ENCODE results near the gene DHX9.

DHX9 gene

GRCh38 chr1:182802006-182802803 is 36.9 kb upstream of the DHX9 start:
- no peak for DNase-seq (ENCODE audit: low read depth)
- no peak for TF ChIP-seq MYC (IDR thresholded peaks at IDR 0.05; ENCODE audit: low read depth, low read length)
- no peak for TF ChIP-seq MAX (IDR thresholded peaks at IDR 0.05; ENCODE audit: low read depth, low read length)
- no peak for TF ChIP-seq CTCF (IDR thresholded peaks at IDR 0.05; ENCODE audit: low read depth, low read length)
- TF ChIP-seq POLR2A (IDR thresholded peaks at IDR 0.05; ENCODE audit: extremely low read depth, insufficient read length): no peak
- H3K4me3 ChIP-seq (ENCODE audit: low read depth, low read length): no peak overlapping the region

GRCh38 chr1:182803846-182804245 is 35.3 kb upstream of the DHX9 start:
- TF ChIP-seq CTCF (IDR thresholded peaks at IDR 0.05; ENCODE audit: low read depth, low read length) (no peak), MAX (IDR thresholded peaks at IDR 0.05; ENCODE audit: low read depth, low read length) (no peak), MYC (IDR thresholded peaks at IDR 0.05; ENCODE audit: low read depth, low read length) (no peak), POLR2A (IDR thresholded peaks at IDR 0.05; ENCODE audit: extremely low read depth, insufficient read length) (no peak)
- H3K4me3 ChIP-seq (ENCODE audit: low read depth, low read length): no peak overlapping the region
- no peak for DNase-seq (ENCODE audit: low read depth)

GRCh38 chr1:182806015-182806678 is 33.0 kb upstream of the DHX9 start:
- TF ChIP-seq MYC (IDR thresholded peaks at IDR 0.05; ENCODE audit: low read depth, low read length): no peak
- no peak for TF ChIP-seq MAX (IDR thresholded peaks at IDR 0.05; ENCODE audit: low read depth, low read length)
- no peak for TF ChIP-seq POLR2A (IDR thresholded peaks at IDR 0.05; ENCODE audit: extremely low read depth, insufficient read length)
- TF ChIP-seq CTCF (IDR thresholded peaks at IDR 0.05; ENCODE audit: low read depth, low read length): no peak
- H3K4me3 ChIP-seq (ENCODE audit: low read depth, low read length): no peak overlapping the region
- no peak for DNase-seq (ENCODE audit: low read depth)

GRCh38 chr1:182807907-182808306 is 31.2 kb upstream of the DHX9 start:
- H3K4me3 ChIP-seq (ENCODE audit: low read depth, low read length): no peak overlapping the region
- DNase-seq (ENCODE audit: low read depth): no peak
- TF ChIP-seq POLR2A (IDR thresholded peaks at IDR 0.05; ENCODE audit: extremely low read depth, insufficient read length) (no peak), CTCF (IDR thresholded peaks at IDR 0.05; ENCODE audit: low read depth, low read length) (no peak), MAX (IDR thresholded peaks at IDR 0.05; ENCODE audit: low read depth, low read length) (no peak), MYC (IDR thresholded peaks at IDR 0.05; ENCODE audit: low read depth, low read length) (no peak)

GRCh38 chr1:182809414-182809957 is 29.7 kb upstream of the DHX9 start:
- TF ChIP-seq MAX (IDR thresholded peaks at IDR 0.05; ENCODE audit: low read depth, low read length) (no peak), POLR2A (IDR thresholded peaks at IDR 0.05; ENCODE audit: extremely low read depth, insufficient read length) (no peak), MYC (IDR thresholded peaks at IDR 0.05; ENCODE audit: low read depth, low read length) (no peak), CTCF (IDR thresholded peaks at IDR 0.05; ENCODE audit: low read depth, low read length) (no peak)
- DNase-seq (ENCODE audit: low read depth): no peak
- no peak overlapping the region for H3K4me3 ChIP-seq (ENCODE audit: low read depth, low read length)

Data from NB4 (cell line).